AG09309 (cell line): ENCODE results near the gene STAM2.
"Not testable (repeated sequence)": the region's sequence is repeated elsewhere in the genome, so short reads cannot be mapped to it uniquely, and the experiment has no call there.

Experiments used
- DNase-seq: peaks from one replicate; pipeline ENCODE4 v3.0.0-alpha.2; 2010; ENCODE audit warnings: low read depth
- H3K4me3 ChIP-seq: 2 replicates; pipeline ENCODE4 v1.5.1; 2011; ENCODE audit warnings: mild to moderate bottlenecking, low read depth, low read length, moderate library complexity; ENCODE audit not compliant: control insufficient read depth
- CTCF ChIP-seq: IDR thresholded peaks from 2 replicates; pipeline ENCODE4 v1.5.1; 2011; ENCODE audit warnings: mild to moderate bottlenecking, low read depth, low read length, inconsistent platforms; ENCODE audit not compliant: insufficient read depth, control insufficient read depth; ENCODE audit errors: missing control alignments

Gene STAM2

GRCh38 chr2:152127628-152128027, 47.9 kb downstream of the STAM2 start:
- no peak for DNase-seq
- H3K4me3 ChIP-seq = no peak overlapping the region
- no peak for TF ChIP-seq CTCF

GRCh38 chr2:152126664-152127063, 48.9 kb downstream of the STAM2 start:
- no peak for TF ChIP-seq CTCF
- no peak for DNase-seq
- H3K4me3 ChIP-seq = no peak overlapping the region

- DNase-seq = no peak
- TF ChIP-seq CTCF = no peak
- no peak overlapping the region for H3K4me3 ChIP-seq
These were observed 53.4 kb downstream of the STAM2 start for GRCh38 chr2:152122161-152122560.

- no peak for TF ChIP-seq CTCF
- DNase-seq = no peak
- H3K4me3 ChIP-seq = no peak overlapping the region
These were observed 55.1 kb downstream of the STAM2 start for GRCh38 chr2:152120430-152120829.

- no peak for DNase-seq
- H3K4me3 ChIP-seq = no peak overlapping the region
- peak; percentile 16 for TF ChIP-seq CTCF
These were observed 59.6 kb downstream of the STAM2 start for GRCh38 chr2:152115952-152116351.

- DNase-seq = no peak
- H3K4me3 ChIP-seq = no peak overlapping the region
- TF ChIP-seq CTCF = no peak
These were observed 61.2 kb downstream of the STAM2 start for GRCh38 chr2:152114366-152114765.

- not testable (repeated sequence) for H3K4me3 ChIP-seq
These were observed 68.4 kb downstream of the STAM2 start for GRCh38 chr2:152107140-152107539.

More at GRCh38 chr2:152107140-152107539, 68.4 kb downstream of the STAM2 start:
- DNase-seq = not testable (repeated sequence)
